GM18907 (cell line): ENCODE results near the gene LAD1.

Experiments used
- ATAC-seq: cut with Tn5 transposase; IDR thresholded peaks from one replicate; pipeline ENCODE4 v1.9.1; 2021; ENCODE audit warnings: mild to moderate bottlenecking, moderate library complexity; ENCODE audit not compliant: unreplicated experiment

Gene LAD1

GRCh38 chr1:201353186-201353940 lies 45.8 kb downstream of the LAD1 start:
- no peak for ATAC-seq

- ATAC-seq = no peak
These were observed 47.5 kb downstream of the LAD1 start for GRCh38 chr1:201351617-201352016.

- ATAC-seq = no peak
These were observed 48.2 kb downstream of the LAD1 start for GRCh38 chr1:201350884-201351283.

- no peak for ATAC-seq
These were observed 48.8 kb downstream of the LAD1 start for GRCh38 chr1:201350361-201350725.

GRCh38 chr1:201349092-201349491 lies 50.0 kb downstream of the LAD1 start:
- ATAC-seq = no peak

- no peak for ATAC-seq
These were observed 50.9 kb downstream of the LAD1 start for GRCh38 chr1:201348211-201348566.

- no peak for ATAC-seq
These were observed 51.5 kb downstream of the LAD1 start for GRCh38 chr1:201347498-201348210.

- ATAC-seq = no peak
These were observed 52.1 kb downstream of the LAD1 start for GRCh38 chr1:201346987-201347386.

- no peak for ATAC-seq
These were observed 52.7 kb downstream of the LAD1 start for GRCh38 chr1:201346337-201346939.

- no peak for ATAC-seq
These were observed 54.1 kb downstream of the LAD1 start for GRCh38 chr1:201345081-201345355.

GRCh38 chr1:201344206-201345080 lies 54.7 kb downstream of the LAD1 start:
- no peak for ATAC-seq

GRCh38 chr1:201341377-201341776 lies 57.7 kb downstream of the LAD1 start:
- ATAC-seq = no peak

GRCh38 chr1:201336711-201337450 lies 62.2 kb downstream of the LAD1 start:
- ATAC-seq = no peak

- no peak for ATAC-seq
These were observed 63.2 kb downstream of the LAD1 start for GRCh38 chr1:201335901-201336300.

- no peak for ATAC-seq
These were observed 63.8 kb downstream of the LAD1 start for GRCh38 chr1:201335174-201335870.

GRCh38 chr1:201334325-201335173 lies 64.6 kb downstream of the LAD1 start:
- no peak for ATAC-seq

- ATAC-seq = no peak
These were observed 66.3 kb downstream of the LAD1 start for GRCh38 chr1:201332616-201333335.

- ATAC-seq = no peak
These were observed 67.1 kb downstream of the LAD1 start for GRCh38 chr1:201332021-201332420.

- no peak for ATAC-seq
These were observed 68.0 kb downstream of the LAD1 start for GRCh38 chr1:201331166-201331565.
